ENCODE data around the gene SMG7. TPM values are rescaled to one million over a fixed set of nuclear protein-coding genes. Genes with fewer than 3 reads are reported as not detected.

The SMG7 gene
- total RNA-seq, 1 donor from 2014 or later: 70.2 TPM

- Mint-ChIP-seq H3K4me3 (ENCODE audit: unreplicated experiment) (no peak overlapping the region), H3K9me3 (ENCODE audit: unreplicated experiment) (no peaks in the 10 kb centered on the region), H3K36me3 (ENCODE audit: low read depth, unreplicated experiment) (peaks cover under 1% of the 10 kb centered on the region), H3K4me1 (ENCODE audit: unreplicated experiment) (peaks cover 6% of the 10 kb centered on the region), H3K27ac (ENCODE audit: unreplicated experiment) (no peak overlapping the region), H3K27me3 (ENCODE audit: unreplicated experiment) (no peaks in the 10 kb centered on the region)
- no peak for TF ChIP-seq CTCF (IDR thresholded peaks at IDR 0.05; ENCODE audit: unreplicated experiment)
- DNase-seq (ENCODE audit: low spot score): no peak
Measured at GRCh38 chr1:183516725-183517124, 44.4 kb downstream of the SMG7 start.

- no peak for TF ChIP-seq CTCF (IDR thresholded peaks at IDR 0.05; ENCODE audit: unreplicated experiment)
- Mint-ChIP-seq H3K4me1 (ENCODE audit: unreplicated experiment) (peaks cover 4% of the 10 kb centered on the region), H3K36me3 (ENCODE audit: low read depth, unreplicated experiment) (peaks cover 3% of the 10 kb centered on the region), H3K9me3 (ENCODE audit: unreplicated experiment) (no peaks in the 10 kb centered on the region), H3K4me3 (ENCODE audit: unreplicated experiment) (no peak overlapping the region), H3K27me3 (ENCODE audit: unreplicated experiment) (no peaks in the 10 kb centered on the region), H3K27ac (ENCODE audit: unreplicated experiment) (no peak overlapping the region)
- no peak for DNase-seq (ENCODE audit: low spot score)
Measured at GRCh38 chr1:183517401-183517800, 45.1 kb downstream of the SMG7 start.

GRCh38 chr1:183520379-183520778 lies 48.1 kb downstream of the SMG7 start:
- Mint-ChIP-seq H3K4me3 (ENCODE audit: unreplicated experiment) (no peak overlapping the region), H3K27me3 (ENCODE audit: unreplicated experiment) (no peaks in the 10 kb centered on the region), H3K4me1 (ENCODE audit: unreplicated experiment) (peaks cover 4% of the 10 kb centered on the region), H3K27ac (ENCODE audit: unreplicated experiment) (no peak overlapping the region), H3K9me3 (ENCODE audit: unreplicated experiment) (no peaks in the 10 kb centered on the region), H3K36me3 (ENCODE audit: low read depth, unreplicated experiment) (peaks cover 7% of the 10 kb centered on the region)
- DNase-seq (ENCODE audit: low spot score): no peak
- TF ChIP-seq CTCF (IDR thresholded peaks at IDR 0.05; ENCODE audit: unreplicated experiment): no peak

- DNase-seq (ENCODE audit: low spot score): no peak
- no peak for TF ChIP-seq CTCF (IDR thresholded peaks at IDR 0.05; ENCODE audit: unreplicated experiment)
- no peak overlapping the region for H3K27ac Mint-ChIP-seq (ENCODE audit: unreplicated experiment)
- no peak overlapping the region for H3K4me3 Mint-ChIP-seq (ENCODE audit: unreplicated experiment)
- H3K36me3 Mint-ChIP-seq (ENCODE audit: low read depth, unreplicated experiment): peaks cover 7% of the 10 kb centered on the region
- H3K4me1 Mint-ChIP-seq (ENCODE audit: unreplicated experiment): peaks cover 4% of the 10 kb centered on the region
- H3K27me3 Mint-ChIP-seq (ENCODE audit: unreplicated experiment): no peaks in the 10 kb centered on the region
- no peaks in the 10 kb centered on the region for H3K9me3 Mint-ChIP-seq (ENCODE audit: unreplicated experiment)
Measured at GRCh38 chr1:183522104-183522503, 49.8 kb downstream of the SMG7 start.

- TF ChIP-seq CTCF (IDR thresholded peaks at IDR 0.05; ENCODE audit: unreplicated experiment): no peak
- DNase-seq (ENCODE audit: low spot score): no peak
- Mint-ChIP-seq H3K4me1 (ENCODE audit: unreplicated experiment) (no peaks in the 10 kb centered on the region), H3K4me3 (ENCODE audit: unreplicated experiment) (no peak overlapping the region), H3K27ac (ENCODE audit: unreplicated experiment) (no peak overlapping the region), H3K27me3 (ENCODE audit: unreplicated experiment) (no peaks in the 10 kb centered on the region), H3K36me3 (ENCODE audit: low read depth, unreplicated experiment) (peaks cover 12% of the 10 kb centered on the region), H3K9me3 (ENCODE audit: unreplicated experiment) (no peaks in the 10 kb centered on the region)
Measured at GRCh38 chr1:183528577-183528976, 56.3 kb downstream of the SMG7 start.
